Activated CD8-positive, alpha-beta memory T cell treated with anti-CD3 and anti-CD28 coated beads, Interleukin-2, amount 50 U/mL, for 1 hour (primary cell): Measurements from ENCODE around the gene DOCK6.
"Not testable (repeated sequence)": the region's sequence is repeated elsewhere in the genome, so short reads cannot be mapped to it uniquely, and the experiment has no call there.

ENCODE experiments used
- DNase-seq: peaks from one replicate; pipeline ENCODE4 v3.0.0-alpha.2; 2020; ENCODE audit errors: extremely low read depth

DOCK6 gene

GRCh38 chr19:11196406-11197287, 65.7 kb downstream of the DOCK6 start:
- DNase-seq = no peak

DNA sequence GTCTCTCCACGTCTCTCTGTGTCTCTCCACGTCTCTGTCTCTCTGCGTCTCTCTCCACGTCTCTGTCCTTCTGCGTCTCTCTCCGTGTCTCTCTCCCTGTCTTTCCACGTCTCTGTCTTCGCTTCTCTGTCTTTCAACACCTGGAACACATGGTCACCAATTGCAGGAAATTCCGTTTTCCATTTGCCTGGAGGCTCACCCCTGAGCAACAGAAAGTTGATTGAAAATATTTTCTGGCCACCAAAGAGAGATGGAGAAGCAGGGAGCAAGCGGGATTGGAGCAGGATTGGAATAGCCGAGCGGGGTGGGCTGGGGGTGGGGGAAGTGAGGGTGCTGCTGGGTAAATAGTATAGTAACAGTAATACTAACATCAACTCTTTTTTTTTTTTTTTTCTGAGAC, 66.6 kb downstream of the DOCK6 start:
- no peak for DNase-seq

DNA sequence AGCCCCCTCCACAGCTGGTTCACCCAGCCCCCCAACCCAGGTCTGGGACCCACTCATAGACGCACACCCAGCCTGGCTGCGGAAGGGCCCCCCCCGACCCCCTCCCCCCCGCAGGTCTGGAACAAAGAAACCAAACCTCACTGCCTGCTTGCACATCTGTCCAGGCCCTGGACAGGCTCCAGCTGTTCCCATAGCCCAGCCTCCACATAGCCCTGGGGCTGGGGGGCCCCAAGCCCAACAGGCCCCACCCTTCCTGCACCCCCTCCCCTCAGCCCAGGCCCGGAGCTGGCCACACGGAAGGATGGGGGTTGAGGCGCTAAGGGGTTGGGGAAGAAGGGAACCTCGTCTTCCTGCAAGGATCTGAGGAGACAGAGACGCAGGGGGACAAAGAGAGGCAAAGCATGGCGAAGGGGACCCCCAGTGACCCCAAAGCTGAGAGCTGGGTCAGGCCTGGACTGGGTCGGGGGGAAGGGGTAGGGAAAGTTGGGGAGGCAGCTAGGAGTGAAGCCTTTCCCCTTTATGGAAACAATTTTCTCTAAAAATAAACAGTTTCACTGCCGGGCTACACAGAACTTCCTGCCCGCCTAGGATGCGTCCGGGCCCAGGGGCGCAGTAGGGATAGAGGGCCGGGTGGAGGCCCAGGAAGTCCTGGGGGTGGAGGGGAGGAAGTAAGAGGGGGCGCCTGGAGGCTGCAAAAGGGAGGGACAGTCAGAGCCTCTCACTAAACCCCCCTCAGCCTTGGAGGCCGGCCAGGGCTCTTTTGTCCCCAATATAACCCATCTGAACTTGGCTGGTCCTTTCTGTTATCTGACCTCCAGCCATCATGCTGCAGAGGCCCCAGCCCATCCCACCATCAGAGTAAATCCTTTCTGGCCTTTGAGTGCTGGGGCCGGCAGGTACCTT, 67.4 kb downstream of the DOCK6 start:
- no peak for DNase-seq

DNA sequence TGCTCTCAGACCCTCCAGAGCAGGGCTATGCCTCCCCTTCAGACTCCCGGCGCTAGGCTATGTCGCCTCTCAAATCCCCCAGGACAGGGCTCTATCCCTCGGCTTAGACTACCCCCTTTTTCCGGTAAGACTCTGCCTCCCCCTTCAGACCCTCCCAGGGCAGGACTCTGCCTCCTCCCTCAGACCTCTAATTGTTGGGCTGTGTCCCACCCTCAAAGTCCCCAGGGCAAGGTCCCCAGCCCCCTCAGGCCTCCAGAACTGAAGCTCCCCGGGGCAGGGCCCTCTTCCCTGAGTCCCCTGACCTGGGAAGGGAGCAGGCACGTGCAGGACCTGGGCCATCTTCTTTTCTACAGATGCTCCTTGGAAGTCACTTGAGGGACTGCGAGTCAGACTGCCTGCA, 68.2 kb downstream of the DOCK6 start:
- no peak for DNase-seq

DNA sequence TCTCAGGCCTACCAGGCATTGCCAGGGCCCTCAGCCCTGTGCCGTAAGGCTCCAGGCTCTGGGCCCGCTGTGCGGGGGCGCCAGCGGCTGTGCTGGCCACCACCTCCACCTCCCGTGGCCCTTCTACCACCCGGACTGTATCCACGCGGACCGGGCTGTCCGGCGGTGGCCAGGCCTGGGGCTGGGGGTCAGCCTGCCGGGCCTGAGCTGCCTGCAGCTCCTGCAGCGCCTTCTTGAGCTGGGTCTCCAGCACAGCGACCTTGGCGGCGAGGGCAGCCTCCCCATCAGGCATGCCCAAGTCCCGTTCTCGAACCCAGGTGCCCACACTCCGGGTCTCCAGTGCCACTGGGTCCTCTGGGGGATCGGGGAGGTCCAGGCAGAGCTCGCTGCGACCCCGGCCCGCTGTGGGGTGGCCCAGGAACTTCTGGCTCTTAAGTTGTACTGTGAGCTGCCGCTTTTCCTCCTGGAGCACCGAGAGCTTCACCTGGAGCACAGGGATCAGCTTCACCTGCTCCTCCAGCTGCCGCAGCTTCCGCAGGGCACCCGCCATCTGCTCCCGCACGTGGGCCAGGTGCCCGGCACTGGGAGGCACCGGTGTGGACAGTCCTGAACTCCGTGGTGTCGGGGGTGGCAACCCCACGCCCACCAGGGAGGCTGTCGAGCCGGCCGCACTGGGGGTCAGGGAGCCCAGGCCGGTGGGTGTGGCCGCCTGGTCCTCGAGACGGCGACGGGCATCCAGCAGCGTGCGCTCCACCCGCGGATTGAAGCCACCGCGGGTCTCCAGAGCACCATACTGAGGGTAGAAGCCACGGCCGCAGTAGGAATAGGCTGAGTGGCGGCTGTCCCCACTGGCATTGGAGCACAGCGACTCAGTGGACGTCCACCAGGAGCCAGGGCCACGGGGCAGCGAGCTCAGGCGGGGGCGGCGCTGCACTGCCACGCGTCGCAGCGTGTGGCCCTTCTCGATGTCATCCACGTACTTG, 69.1 kb downstream of the DOCK6 start:
- no peak for DNase-seq

- DNase-seq = no peak
These were observed 70.4 kb downstream of the DOCK6 start for GRCh38 chr19:11191934-11192333.

DNA sequence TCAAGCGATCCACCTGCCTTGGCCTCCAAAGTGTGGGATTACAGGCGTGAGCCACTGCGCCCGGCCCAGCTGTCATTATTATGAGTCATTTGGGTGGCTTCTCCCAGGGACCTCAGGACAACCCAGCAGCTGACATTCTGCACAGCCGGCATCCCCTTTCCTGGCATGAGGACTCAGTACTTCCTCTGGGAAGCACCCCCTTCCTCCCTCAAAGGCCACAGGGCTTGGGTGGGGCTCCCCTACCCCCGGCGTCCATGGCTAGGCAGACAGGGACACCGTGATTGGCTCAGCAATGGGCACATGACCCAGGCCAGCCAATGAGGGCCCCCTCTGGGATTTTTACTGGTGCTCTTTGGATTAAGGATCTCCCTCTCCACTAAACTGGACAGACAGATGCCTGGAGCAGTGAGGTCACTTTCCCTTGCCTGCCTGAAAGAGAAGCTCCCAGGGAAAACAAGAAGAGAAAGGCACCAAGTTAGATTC, 71.0 kb downstream of the DOCK6 start:
- no peak for DNase-seq

DNA sequence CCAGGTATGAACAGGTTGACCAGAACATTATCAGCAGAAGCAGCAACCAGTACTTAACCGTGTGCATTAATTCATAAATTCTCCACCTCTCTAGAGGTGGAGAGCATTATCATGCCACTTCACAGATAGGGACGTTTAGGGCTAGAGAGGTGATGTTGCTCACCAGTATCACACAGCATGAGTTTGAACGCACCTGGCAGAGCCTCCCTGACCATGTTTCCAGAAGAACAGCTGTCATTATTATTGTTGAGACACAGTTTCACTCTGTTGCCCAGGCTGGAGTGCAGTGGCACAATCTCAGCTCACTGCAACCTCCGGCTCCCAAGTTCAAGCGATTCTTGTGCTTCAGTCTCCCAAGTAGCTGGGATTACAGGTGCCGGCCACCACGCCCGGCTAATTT, 71.8 kb downstream of the DOCK6 start:
- DNase-seq = no peak

DNA sequence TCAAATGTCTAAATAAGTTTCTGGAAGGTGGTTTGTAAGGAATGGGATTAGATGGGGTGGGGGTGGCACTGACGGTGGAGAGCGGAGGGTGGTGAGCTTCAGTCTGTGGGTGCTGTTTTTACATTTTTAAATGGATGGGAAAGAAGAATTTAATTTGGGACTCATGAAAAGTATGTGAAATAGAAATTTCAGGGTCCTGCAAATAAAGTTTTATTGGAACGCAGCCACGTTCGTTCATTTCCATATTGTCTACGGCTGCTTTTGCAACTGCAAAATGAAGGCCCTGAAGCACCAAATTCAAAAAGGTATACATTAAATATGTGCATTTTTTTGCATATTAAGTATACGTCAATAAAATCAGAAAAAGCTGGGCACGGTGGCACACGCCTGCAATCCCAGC, 74.9 kb downstream of the DOCK6 start:
- DNase-seq = no peak

DNA sequence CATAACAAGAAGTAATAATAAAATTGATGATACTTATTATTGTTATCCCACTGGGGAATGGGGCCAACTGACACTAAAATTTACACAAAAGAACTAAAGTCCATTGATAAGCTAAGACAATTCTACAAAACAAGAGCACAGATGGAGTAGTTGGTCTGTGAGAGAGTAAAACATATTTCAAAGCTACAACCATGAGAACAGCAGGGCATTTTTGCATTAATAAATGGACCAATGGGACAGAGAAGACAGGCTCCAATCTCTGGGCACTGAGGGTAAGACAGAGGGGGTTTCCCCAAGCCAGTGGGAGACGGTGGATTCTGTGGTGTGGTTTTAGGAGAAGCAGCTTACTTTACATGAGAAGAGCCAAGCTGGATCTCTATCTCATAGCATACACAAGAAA, 79.3 kb downstream of the DOCK6 start:
- DNase-seq = no peak

DNA sequence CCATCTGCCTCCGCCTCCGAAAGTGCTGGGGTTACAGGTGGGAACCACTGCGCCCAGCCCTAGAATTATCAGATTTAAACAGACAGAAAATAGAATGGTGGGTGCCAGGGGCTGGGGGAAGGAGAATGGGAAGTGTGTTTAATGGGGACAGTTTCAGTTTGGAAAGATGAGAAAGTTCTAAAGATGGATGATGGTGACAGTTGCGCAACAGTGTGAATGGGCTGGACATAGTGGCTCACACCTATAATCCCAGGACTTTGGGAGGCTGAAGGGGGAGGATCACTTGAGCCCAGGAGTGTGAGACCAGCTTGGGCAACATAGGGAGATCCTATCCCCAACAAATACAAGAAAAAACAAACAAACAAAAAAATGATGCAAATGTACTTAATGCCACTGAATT, 80.8 kb downstream of the DOCK6 start:
- DNase-seq = no peak

DNA sequence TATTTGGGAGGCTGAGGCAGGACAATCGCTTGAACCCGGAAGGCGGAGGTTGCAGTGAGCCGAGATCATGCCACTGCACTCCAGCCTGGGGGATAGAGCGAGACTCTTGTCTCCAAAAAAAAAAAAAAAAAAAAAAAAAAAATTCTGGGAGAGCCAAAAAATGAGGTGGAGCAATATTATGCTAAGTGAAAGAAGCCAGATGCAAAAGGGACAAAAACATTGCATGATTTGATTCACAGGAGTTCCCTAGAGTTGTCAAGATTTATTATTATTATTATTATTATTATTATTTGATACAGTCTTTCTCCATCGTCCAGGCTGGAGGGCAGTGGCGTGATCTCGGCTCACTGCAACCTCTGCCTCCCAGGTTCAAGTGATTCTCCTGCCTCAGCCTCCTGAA, 81.3 kb downstream of the DOCK6 start:
- DNase-seq = not testable (repeated sequence)

DNA sequence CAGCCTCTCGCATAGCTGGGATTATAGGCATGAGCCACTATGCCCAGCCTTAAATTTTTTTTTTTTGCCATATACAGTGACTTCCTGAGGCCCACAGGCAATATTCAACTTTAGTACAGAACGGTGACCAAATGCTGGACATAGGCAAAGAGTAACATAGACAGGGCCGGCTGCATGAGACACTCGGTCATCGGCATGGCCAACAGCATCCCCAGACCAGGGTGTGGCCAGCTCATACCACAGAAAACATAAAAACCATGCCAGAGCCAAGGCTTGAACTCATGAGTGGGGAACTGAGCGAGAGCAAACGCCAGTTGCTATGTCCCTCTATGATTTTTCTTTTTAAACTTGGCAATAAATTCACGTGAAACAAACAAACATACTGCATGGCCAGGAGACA, 82.0 kb downstream of the DOCK6 start:
- DNase-seq = no peak

GRCh38 chr19:11179716-11180297, 82.5 kb downstream of the DOCK6 start:
- DNase-seq = no peak

GRCh38 chr19:11179145-11179465, 83.2 kb downstream of the DOCK6 start:
- DNase-seq = not testable (repeated sequence)

DNA sequence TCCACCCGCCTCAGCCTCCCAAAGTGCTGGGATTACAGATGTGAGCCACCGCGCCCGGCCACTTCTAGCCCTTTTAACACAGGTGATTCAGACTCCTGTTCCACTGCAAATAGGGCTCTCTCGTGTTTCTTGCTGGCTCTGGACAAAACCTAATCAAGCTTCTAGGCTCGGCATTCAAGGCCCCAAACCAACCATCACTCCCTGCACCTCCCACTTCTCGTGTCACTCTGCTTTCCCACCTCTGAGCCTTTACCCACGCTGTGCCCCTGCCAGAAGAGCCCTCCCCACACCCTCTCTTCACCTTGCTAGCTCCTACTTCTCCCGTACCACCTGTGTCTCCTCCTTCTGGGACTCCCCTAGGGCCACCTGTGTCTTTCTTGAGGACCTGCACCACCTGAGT, 84.7 kb downstream of the DOCK6 start:
- no peak for DNase-seq

DNA sequence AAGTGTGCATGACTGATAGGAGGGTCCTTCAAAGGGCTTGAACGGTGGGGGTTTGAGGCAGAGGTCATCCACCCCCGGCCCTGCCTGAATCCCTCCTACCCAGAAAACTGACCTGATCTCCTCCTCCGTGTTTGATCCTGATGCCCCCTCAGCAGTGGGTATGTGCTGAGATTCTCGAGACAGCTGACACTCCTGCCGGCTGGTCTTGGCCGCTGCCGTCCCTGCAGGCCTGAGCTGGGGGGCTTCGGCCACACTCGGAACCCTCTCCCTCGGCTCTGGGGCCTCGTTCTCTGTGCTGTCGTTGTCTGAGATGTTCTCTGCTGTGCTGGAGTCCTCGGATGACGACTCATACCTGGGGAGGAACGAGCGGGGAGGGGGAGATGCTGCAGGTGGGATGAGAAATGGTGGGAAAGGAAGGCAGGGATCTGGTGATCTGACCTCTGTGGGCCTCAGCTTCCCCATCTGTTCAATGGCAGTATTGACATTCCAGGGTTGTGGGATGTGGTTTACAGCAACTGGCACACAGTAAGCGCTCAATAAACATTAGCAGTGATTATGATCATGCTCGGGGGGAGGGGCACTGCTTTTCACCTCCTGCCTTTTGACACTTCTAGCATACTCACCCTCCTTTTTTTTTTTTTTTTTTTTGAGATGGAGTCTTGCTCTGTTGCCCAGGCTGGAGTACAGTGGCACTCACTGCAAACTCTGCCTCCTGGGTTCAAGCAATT, 85.7 kb downstream of the DOCK6 start:
- no peak for DNase-seq

GRCh38 chr19:11175920-11176319, 86.4 kb downstream of the DOCK6 start:
- DNase-seq = no peak

- DNase-seq = no peak
These were observed 88.0 kb downstream of the DOCK6 start for GRCh38 chr19:11174336-11174735.

DNA sequence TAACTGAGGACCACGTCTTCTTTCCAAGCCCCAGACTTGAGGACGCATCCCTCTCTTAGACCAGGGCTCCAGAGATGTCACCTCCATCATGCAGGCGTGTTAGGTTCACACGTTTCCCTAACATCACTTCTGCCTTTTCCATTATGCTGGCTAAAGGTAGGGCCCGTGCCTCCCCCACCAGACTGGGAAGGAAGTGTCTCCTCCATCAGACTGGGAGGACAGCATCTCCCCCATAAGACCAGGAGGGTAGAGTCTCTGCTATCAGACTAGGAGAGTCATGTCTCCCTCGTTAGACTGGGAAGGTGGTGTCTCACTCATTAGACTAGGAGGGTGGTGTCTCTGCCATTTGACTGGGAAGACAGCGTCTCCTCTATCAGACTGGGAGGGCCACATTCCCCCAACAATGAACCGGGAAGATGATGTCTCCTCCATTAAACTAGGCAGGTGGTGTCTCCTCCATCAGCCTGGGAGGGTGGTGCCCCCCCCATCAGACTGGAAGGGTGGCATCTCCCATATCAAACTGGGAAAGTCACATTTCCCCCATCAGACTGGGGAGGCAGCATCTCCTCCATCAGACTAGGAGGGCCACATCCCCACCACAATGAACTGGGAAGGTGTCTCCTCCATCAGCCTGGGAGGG, 88.7 kb downstream of the DOCK6 start:
- DNase-seq = no peak
